Measurements from ENCODE around the gene NCAPG2.
"Not testable (repeated sequence)": the region's sequence is repeated elsewhere in the genome, so short reads cannot be mapped to it uniquely, and the experiment has no call there.

Gene NCAPG2

DNA sequence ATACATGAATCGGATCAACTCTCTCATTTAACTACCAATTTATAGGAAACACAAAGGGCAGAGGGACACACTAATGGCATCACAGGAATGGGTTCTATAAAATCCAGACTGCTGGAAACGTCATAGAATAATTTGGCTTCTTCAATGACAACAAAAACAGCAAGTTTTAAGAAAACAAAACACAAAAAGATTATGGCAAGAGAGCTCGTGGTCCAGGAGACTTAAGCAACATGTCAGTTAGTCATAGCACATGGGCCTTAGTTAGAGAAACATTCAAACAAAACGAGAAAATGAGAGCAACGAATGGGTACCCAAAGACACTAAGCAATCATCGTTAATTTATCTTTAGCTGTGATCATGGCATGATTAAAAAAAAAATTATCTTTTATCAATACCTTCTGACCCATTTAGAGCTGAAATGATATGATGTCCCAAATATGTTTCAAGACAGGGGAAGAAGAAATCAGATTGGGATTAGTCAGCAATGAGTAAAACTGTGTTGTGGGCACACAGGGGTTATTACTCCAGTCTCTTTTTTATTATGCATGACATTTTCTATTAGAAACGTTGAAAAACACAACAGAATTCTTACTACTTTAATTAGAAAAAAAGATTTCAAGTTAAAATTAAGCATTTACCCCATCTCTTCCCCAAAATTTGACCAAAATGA lies 28.3 kb downstream of the NCAPG2 start:
- no peak for DNase-seq (ENCODE audit: low spot score)

DNA sequence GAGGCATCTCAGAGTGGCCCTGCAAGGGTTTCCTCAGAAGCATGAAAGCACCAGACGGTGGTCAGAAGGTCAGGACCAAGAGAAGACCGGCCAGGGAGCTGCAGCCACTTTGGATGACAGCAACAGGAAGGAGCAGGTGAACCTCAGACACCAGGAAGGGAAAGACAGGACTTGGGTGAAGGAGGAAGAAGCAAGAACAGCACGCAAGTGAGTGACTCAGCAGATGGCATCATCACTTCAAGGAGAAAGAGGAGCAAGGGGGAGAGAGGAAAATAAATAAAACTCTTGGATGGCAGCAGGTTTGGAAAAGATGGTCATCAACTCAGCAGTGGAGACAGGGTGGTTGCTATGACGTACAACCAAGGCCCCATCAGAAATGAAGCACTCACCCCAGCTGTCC lies 31.6 kb downstream of the NCAPG2 start:
- DNase-seq (ENCODE audit: low spot score), result no peak

DNA sequence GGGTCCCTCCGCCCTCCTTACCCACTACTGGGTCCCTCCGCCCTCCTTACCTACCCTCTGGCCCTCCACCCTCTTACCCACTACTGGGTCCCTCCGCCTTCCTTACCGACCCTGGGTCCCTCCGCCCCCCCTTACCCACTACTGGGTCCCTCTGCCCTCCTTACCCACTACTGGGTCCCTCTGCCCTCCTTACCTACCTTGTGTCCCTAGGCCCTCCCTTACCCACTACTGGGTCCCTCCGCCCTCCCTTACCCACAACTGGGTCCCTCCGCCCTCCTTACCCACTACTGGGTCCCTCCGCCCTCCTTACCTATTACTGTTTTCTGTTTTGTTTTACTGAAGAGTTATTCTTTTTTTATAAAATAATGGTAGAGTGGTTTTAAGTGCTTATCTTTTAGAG lies 36.5 kb downstream of the NCAPG2 start:
- DNase-seq (ENCODE audit: low spot score), result not testable (repeated sequence)

- DNase-seq (ENCODE audit: low spot score), result not testable (repeated sequence)
These were observed 37.5 kb downstream of the NCAPG2 start for GRCh38 chr7:158666966-158667678.

- no peak for DNase-seq (ENCODE audit: low spot score)
These were observed 38.2 kb downstream of the NCAPG2 start for GRCh38 chr7:158666401-158666800.

GRCh38 chr7:158664406-158664805 lies 40.2 kb downstream of the NCAPG2 start:
- no peak for DNase-seq (ENCODE audit: low spot score)

GRCh38 chr7:158663428-158663741 lies 41.2 kb downstream of the NCAPG2 start:
- no peak for DNase-seq (ENCODE audit: low spot score)

DNA sequence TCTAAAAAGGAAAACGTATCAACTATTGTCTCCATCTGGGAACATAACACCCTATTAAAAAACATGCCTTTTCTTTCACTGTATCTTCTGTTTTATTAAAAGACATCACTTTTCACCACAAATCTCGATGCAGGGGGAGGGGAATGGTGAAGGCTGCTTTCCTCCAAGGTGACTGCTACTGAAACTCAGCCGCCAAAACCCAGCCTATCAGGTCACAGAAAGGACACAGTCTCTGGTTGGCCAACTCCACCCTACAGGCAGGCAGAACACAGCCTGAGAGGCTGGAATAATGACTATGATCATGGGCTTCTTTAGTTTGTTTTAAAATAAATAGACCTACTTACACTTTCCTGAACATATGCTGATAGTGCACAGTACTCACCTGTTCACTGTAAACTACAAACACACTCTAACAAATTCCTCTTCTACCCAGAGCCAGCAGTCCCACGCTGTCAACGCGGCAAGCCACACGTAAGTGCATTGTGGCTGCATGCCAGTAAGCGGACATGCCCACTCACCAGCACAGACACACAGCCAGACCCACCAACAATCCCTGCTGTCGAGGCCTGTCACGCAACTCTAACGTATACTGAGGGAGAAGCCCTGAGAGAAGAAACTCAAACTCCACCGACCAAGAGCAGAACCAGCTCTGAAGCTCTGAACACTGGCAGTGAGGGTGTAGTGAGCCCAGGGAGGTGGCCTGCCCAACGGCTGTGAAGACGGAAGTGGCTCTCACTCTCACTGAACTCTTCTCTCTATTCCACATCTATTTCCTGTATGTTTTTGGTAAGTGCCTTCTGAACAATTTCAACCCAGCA lies 41.8 kb downstream of the NCAPG2 start:
- DNase-seq (ENCODE audit: low spot score), result no peak

GRCh38 chr7:158658475-158658874 lies 46.1 kb downstream of the NCAPG2 start:
- no peak for DNase-seq (ENCODE audit: low spot score)

DNA sequence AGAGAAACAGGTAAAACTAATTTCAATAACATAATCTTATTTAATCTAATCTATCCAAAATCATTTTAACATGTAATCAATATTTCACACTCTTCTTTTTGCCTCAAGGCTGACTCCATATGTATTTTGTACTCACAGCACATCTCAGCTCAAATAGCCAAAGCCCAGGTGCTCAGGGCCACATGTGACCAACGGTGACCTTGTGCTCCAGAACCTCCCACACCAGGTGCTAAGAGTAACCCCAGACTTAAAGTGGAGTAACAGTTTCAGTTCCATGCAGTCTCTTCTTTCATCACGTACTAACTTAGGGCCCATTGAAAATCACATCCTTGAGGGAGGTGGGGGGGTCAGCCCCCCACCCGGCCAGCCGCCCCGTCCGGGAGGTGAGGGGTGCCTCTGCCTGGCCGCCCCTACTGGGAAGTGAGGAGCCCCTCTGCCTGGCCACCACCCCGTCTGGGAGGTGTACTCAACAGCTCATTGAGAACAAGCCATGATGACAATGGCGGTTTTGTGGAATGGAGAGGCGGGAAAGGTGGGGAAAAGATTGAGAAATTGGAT lies 47.3 kb downstream of the NCAPG2 start:
- no peak for DNase-seq (ENCODE audit: low spot score)

GRCh38 chr7:158655931-158656441 lies 48.6 kb downstream of the NCAPG2 start:
- no peak for DNase-seq (ENCODE audit: low spot score)

DNA sequence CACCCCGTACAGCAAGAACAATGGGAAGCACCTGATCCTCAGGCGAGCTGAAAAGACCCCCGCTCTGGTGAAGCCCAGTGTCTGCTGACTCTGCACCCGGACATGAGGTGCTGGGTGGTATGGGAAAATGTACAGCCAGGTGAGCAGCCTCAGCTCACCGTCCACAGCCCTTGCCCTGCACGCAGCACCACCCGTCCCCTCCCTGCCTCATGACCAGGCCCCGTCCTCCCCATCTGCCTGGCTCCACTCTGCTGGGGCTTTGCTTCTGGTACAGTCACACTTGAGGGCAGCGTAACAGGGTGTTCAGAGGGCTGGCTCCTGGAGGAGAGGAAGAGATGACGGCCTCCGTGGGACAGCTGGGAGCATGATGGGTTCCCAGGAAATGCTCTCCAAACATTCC lies 49.1 kb downstream of the NCAPG2 start:
- DNase-seq (ENCODE audit: low spot score), result no peak

GRCh38 chr7:158651968-158652565 lies 52.5 kb downstream of the NCAPG2 start:
- DNase-seq (ENCODE audit: low spot score), result no peak

DNA sequence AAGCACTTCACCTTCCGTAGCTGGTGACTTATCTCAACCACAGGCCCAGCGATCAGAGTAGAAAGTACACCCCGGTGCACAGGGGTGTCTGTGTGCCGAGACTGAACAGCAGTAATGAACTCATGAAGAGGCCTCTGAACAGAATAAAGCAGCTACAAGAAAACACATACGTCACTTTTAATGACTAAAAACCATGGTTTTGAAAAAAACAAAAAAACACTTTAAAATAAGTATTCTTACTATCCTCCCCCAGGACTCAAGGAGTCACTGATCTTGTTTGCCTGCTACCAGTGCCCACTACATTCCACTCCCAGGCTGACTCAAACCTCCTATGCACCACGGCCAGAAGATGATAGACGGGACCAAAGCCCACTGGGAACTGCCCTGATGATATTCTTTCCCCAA lies 53.8 kb downstream of the NCAPG2 start:
- no peak for DNase-seq (ENCODE audit: low spot score)

DNA sequence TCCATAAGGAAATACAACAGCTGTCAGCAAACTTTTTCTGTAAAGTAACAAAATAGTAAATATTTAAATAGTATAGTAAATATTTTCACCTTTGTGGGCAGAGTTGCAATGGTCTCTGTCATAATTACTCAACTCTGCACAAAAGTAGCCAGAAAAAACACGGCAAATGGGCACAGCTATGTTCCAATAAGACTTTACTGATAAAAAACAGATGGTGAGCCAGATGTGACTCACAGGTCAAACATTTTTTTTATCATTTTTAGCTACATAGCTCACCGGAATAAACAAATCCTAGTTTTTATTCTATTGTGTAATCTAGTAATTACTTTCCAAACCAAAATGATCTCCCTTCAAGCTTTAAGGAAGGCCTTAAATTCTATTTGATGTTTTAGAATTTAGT lies 55.3 kb downstream of the NCAPG2 start:
- peak; percentile 22 for DNase-seq (ENCODE audit: low spot score)

GRCh38 chr7:158648787-158649186 lies 55.8 kb downstream of the NCAPG2 start:
- peak; percentile 13 for DNase-seq (ENCODE audit: low spot score)

GRCh38 chr7:158648168-158648567 lies 56.4 kb downstream of the NCAPG2 start:
- no peak for DNase-seq (ENCODE audit: low spot score)

DNA sequence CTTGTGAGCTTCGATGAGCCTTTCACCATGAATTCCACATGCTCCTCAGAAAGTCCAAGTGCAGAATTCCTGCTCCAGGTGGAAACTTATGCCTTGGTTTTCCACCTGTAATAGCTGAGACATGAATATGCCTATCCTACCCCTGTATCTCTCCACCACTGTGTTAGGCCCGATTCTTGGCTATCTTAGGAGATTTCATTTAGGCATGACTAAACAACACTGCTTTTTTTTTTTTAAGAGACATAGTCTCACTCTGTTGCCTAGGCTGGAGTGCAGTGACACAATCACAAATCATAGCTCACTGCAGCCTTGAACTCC lies 57.2 kb downstream of the NCAPG2 start:
- DNase-seq (ENCODE audit: low spot score), result no peak

- peak; percentile 19 for DNase-seq (ENCODE audit: low spot score)
These were observed 57.7 kb downstream of the NCAPG2 start for GRCh38 chr7:158646766-158647474.

DNA sequence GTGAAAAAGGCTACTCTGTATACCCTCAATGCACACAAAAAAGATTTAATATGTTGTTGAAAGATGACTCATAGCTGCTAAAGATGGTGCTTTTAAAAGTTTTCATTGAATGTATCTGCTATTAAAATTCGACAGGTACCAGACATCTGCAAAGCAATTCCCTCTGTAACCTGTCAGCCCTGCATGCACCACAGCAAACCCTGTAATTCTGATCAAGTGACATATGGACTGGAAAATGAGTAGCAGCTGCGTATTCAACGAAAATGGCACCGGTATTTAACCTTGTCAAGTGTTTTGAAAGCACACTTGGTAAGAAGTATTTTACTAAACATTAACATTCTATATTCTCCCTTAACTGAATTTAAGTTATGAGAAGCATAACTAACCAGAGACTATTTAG lies 58.8 kb downstream of the NCAPG2 start:
- no peak for DNase-seq (ENCODE audit: low spot score)

- no peak for DNase-seq (ENCODE audit: low spot score)
These were observed 62.5 kb downstream of the NCAPG2 start for GRCh38 chr7:158642149-158642548.

DNA sequence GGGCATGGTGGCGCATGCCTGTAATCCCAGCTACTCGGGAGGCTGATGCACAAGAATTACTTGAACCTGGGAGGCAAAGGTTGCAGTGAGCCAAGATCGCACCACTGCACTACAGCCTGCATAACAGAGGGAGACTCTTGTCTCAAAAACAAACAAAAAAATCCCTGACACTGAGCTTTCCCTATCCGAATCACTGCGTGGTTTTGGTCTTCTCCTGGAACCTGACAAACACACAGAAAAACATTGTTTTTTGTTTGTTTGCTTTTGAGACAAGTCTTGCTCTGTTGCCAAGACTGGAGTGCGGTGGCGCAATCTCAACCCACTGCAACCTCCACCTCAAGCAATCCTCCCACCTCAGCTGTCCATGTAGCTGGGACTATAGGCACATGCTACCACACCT lies 66.6 kb downstream of the NCAPG2 start:
- DNase-seq (ENCODE audit: low spot score), result no peak

All from HuH-7.5 (cell line).